HFF-Myc (cell line): ENCODE data around the gene TTC17.

Experiments
- DNase-seq: peaks from one replicate; pipeline ENCODE4 v3.0.0-alpha.2; 2011; ENCODE audit warnings: low read depth; ENCODE audit errors: extremely low read depth
- H3K4me3 ChIP-seq: replicated peaks from 2 replicates; pipeline ENCODE4 v1.5.1; 2011; ENCODE audit warnings: low read depth, mild to moderate bottlenecking, control low read depth, low read length
- TF ChIP-seq, protein P1 (sequence below): IDR thresholded peaks from 2 replicates; pipeline ENCODE4 v1.5.1; 2012; ENCODE audit warnings: mild to moderate bottlenecking, low read depth, low read length, control low read depth; ENCODE audit errors: missing control alignments

Gene TTC17

DNA sequence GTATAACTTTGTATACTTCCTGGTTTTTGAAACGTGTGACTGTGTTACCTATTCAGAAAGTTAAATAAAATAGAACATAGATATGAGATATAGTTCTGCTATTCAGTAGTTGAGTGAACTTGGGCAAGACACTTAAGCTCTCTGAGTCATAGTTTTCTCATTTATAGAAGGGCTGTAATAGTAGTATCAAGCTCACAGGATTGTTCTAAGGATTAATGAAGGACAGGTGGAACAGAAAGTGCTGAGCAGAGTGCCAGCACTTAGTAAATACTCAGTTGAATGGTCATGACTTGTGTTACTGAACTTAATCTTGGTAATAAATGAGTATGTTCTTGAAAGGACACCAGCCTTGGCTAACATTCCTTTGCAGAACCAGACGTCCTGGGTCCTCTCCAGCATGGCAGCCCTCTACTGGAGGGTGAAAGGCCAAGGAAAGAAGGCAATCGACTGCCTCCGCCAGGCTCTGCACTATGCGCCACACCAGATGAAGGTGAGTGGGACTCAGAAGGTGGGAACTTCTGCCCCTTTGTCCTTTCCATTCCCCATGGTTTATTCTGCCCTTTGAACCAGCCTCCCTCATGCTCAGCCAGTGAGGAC is 131.2 kb downstream of the TTC17 start:
- no peak overlapping the region for H3K4me3 ChIP-seq
- DNase-seq, result no peak
- TF ChIP-seq, protein P1, sequence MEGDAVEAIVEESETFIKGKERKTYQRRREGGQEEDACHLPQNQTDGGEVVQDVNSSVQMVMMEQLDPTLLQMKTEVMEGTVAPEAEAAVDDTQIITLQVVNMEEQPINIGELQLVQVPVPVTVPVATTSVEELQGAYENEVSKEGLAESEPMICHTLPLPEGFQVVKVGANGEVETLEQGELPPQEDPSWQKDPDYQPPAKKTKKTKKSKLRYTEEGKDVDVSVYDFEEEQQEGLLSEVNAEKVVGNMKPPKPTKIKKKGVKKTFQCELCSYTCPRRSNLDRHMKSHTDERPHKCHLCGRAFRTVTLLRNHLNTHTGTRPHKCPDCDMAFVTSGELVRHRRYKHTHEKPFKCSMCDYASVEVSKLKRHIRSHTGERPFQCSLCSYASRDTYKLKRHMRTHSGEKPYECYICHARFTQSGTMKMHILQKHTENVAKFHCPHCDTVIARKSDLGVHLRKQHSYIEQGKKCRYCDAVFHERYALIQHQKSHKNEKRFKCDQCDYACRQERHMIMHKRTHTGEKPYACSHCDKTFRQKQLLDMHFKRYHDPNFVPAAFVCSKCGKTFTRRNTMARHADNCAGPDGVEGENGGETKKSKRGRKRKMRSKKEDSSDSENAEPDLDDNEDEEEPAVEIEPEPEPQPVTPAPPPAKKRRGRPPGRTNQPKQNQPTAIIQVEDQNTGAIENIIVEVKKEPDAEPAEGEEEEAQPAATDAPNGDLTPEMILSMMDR, result no peak

DNA sequence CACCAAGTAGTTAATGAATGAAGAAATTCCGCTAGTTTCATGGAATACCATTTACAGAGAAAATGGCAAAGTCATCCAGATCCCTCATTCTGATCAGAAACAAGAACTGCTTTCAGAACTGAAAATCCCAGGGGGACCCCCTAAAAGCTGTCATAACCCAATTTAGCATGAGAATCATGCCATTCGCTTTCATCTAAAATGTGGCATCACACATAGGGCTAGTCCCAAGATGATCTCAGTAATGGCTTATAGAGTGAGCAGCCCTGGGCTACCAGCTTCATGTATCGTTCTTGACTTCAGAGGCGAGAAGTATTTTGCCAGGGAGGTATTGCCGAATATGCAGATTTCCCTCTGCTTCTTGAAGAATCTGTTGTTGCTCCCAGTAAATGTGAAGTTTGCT is 134.0 kb downstream of the TTC17 start:
- DNase-seq, result no peak
- TF ChIP-seq, protein P1, result no peak
- H3K4me3 ChIP-seq, result no peak overlapping the region

DNA sequence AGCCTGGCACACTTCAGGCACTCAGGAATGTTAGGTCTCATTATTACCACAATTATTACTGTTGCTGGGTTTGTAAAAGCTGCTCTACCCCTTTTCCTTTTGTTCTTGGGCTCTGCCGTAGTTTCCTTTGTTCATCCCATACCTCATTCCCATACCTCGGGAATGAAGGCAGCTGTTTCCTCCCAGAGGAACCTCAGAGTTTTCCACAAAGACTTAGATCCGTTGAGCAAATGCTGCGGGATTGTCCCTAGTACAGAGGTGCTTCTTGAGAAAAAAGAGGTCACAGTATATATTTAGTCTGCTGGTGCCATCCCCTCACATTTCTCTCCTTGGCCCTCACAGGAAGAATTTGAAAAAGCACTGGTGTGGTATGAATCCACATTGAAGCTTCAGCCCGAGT is 134.7 kb downstream of the TTC17 start:
- TF ChIP-seq, protein P1, result no peak
- DNase-seq, result no peak
- H3K4me3 ChIP-seq, result no peak overlapping the region

DNA sequence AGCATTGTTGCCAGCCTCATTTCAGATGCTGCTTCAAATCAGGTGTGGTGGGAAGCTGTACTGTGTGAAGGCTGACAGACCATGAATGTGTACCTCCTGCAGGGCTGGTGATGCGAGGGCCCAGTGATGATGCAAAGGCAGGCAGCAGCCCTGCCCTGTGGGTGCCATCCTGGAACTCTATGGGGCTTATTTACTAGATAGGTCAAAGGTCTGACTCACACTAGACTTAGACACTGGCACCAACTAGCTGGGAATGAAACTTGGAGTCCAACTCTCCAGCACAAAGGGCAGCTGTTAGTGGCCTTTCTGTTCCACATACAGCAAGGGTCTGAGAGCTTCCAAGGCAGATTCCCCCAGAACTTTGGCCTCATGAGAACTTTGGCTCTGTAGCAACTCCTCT is 138.4 kb downstream of the TTC17 start:
- TF ChIP-seq, protein P1, result no peak
- DNase-seq, result no peak
- no peak overlapping the region for H3K4me3 ChIP-seq

DNA sequence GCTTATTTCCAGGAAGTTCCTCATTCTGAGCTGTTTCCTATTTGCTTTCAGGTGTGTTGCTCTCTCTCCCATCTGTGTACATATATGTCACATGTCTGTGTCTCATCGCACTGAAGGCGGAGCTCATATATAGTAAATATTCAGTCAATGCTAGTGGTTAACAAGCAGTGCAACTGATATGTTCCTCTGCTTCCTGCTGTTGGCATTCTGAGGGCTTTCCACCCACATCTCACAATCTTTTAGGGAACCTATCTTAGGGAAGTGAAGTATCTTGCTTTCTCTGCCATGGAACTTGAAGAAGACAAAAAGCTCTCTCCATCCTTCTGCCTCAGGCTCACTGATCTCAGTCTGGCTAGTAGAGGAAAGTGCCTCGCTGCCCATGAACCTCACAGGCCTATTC is 139.8 kb downstream of the TTC17 start:
- TF ChIP-seq, protein P1, result no peak
- no peak overlapping the region for H3K4me3 ChIP-seq

DNA sequence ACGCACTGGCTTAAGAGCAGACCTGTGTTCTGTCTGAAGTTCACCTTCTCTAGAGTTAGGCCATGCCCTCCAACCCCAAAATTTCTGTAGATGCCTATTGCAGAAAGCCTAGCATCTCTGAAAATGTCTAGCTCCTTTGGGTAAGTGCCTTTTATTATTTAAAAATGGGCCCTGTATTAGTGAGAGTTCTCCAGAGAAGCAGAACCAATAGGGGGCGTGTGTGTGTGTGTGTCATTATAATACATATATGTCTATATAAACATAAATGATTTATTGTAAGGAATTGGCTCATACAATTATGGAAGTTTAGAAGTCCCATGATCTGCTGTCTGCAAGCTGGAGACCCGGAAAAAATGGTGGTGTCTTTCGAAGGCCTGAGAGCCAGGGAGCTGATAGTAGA is 144.7 kb downstream of the TTC17 start:
- no peak overlapping the region for H3K4me3 ChIP-seq
- no peak for DNase-seq
- TF ChIP-seq, protein P1, result peak; percentile 11

More for the DNA sequence above, 139.8 kb downstream of the TTC17 start:
- DNase-seq, result no peak
